ENCODE data around the gene EBF3. TPM values are rescaled to one million over a fixed set of nuclear protein-coding genes. Genes with fewer than 3 reads are reported as not detected.

Gene EBF3
- total RNA-seq, 4 donors from 2014 or later, result 0.77 to 10.7 (median 6.0) TPM

DNA sequence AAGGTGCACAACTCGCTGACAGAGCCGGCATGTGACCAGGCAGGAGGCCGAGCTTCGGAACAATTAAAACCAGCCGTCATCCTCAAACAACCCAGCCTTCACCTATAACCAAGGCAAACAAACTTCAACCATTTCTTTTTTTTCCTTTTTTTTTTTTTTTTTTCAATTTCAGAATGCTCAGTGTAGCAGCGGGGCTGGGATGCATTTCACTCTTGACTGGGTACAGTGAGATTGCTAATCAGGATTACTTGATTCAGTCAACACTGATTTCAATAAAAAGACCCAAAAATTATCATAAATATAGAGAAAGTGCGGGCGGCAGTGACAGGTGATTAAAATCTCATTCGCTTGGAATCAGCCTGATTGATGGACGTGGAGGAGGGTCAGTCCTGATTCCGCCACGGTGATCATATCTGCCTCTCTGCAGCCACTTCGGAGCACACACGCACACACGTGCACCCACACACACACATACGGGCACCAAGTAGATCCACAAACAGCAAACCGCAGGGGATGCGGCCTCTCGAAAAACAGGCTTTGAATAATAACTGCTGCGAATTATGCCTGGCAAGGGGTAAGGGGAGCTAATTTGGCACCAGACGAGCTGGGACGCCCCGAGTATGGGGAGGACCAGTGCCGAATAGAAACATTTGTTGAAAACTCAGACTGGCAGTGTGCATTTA, 31.2 kb downstream of the EBF3 start:
- Histone ChIP-seq H3K9me3 (no peaks in the 10 kb centered on the region), H3K4me1 (no peaks in the 10 kb centered on the region), H3K4me3 (no peak overlapping the region), H3K27ac (no peak overlapping the region), H3K27me3 (no peaks in the 10 kb centered on the region), H3K36me3 (no peaks in the 10 kb centered on the region)
- no peak for TF ChIP-seq POLR2A (IDR thresholded peaks at IDR 0.05)
- TF ChIP-seq, protein P1, sequence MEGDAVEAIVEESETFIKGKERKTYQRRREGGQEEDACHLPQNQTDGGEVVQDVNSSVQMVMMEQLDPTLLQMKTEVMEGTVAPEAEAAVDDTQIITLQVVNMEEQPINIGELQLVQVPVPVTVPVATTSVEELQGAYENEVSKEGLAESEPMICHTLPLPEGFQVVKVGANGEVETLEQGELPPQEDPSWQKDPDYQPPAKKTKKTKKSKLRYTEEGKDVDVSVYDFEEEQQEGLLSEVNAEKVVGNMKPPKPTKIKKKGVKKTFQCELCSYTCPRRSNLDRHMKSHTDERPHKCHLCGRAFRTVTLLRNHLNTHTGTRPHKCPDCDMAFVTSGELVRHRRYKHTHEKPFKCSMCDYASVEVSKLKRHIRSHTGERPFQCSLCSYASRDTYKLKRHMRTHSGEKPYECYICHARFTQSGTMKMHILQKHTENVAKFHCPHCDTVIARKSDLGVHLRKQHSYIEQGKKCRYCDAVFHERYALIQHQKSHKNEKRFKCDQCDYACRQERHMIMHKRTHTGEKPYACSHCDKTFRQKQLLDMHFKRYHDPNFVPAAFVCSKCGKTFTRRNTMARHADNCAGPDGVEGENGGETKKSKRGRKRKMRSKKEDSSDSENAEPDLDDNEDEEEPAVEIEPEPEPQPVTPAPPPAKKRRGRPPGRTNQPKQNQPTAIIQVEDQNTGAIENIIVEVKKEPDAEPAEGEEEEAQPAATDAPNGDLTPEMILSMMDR (IDR thresholded peaks at IDR 0.05), result no peak
- no peak for DNase-seq
- intact Hi-C loops (cut with DNase I; ENCODE audit: low total_unique reads), result no loop called here

DNA sequence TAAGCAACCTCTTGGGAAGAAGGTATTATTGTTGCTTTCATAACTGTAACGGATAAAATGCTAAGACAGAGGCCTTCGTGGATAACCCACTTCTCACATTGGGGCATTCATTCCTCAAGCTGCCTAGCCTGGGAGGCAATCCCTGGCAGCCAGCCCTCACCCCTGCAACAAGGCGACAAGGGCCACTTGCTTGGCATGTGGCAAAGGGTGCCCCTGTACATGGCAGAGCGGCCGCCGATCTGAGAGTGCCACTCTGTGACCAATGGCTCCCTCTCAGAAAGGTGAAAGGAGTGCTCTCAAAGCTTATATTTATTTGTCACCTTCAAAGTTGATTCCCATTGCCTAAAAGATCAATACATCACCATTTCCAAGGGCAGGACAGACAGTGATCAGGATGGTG, 31.9 kb downstream of the EBF3 start:
- intact Hi-C loops (cut with DNase I; ENCODE audit: low total_unique reads), result no loop called here
- TF ChIP-seq POLR2A (IDR thresholded peaks at IDR 0.05), result no peak
- TF ChIP-seq, protein P1 (IDR thresholded peaks at IDR 0.05), result no peak
- Histone ChIP-seq H3K4me3 (no peak overlapping the region), H3K27me3 (no peaks in the 10 kb centered on the region), H3K36me3 (no peaks in the 10 kb centered on the region), H3K9me3 (no peaks in the 10 kb centered on the region), H3K27ac (no peak overlapping the region), H3K4me1 (no peaks in the 10 kb centered on the region)
- DNase-seq, result no peak

DNA sequence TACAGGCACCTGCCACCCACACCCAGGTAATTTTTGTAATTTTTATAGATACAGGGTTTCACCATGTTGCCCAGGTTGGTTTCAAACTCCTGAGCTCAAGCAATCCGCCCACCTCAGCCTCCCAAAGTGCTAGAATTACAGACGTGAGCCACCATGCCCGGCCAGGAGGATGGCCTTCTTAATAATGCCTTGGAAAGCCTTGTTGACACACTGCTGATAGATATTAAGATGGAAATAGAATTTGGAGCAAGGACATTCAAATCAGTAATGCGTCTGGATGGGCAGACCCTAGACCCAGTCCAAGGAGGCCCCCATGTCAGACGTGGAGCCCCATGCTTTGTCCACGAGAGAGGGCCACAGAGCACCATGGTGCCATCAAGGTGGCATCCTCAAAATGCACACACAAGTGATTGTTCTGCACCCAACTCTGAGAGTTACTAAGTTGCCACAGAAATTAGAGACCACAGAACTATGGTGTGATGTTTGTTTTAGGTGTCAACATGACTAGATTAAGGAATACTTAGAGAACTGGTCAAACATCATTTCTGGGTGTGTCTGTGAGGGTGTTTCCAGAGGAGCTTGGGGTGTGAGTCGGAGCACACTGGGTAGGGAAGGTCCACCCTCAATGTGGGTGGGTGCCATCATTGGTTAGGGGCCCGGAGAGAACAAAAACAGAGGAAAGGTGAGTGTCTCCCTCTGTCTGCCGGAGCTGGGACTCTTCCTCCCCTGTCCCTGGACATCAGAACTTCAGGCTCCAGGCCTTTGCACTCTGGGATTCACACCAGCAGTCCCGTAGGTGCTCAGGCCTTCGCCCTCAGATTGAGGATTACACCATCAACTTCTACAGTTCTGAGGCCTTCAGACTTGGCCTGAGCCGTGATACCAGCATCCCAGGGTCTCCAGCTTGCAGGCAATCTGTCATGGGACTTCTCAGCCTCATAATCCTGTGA, 34.5 kb downstream of the EBF3 start:
- Histone ChIP-seq H3K36me3 (no peaks in the 10 kb centered on the region), H3K4me3 (no peak overlapping the region), H3K4me1 (no peaks in the 10 kb centered on the region), H3K9me3 (no peaks in the 10 kb centered on the region), H3K27me3 (no peaks in the 10 kb centered on the region), H3K27ac (no peak overlapping the region)
- TF ChIP-seq POLR2A (IDR thresholded peaks at IDR 0.05), result no peak
- TF ChIP-seq, protein P1 (IDR thresholded peaks at IDR 0.05), result no peak
- no peak for DNase-seq
- intact Hi-C loops (cut with DNase I; ENCODE audit: low total_unique reads), result no loop called here

DNA sequence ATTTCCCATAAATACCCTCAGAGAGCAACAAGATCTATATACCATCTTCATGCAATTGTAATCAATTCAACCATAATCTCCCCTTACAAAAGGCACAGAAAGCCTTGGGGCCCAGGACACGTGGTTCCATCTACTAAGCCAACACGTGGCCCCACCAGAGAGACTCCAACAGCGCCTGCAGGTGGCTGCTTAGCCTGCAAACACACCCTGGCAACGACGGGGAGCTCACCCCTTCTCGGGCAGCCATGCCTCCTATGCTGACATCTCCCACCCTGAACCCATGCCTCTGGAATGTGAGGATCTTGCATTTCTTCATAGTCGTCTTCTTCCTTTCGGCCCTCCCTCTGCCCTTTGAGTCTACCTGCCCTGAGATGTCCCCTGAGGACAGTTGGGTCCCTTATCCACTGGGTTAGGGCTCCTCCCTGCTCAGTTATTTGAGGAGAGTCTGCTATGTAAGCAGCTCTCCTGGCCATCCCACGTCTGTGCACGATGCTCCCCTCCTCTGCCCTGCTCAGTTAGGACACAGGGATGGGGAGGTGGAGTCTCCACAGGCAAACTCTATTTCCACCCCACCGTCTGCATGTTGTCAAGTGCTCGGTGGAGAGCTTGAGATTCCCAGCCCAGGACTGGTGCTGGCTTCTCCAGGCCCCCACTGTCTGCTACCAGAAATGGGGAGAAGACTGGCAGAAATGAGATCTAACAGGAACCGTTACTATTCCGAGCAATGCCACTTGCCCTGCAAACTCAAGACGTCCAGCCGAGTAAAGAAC, 36.5 kb downstream of the EBF3 start:
- TF ChIP-seq, protein P1 (IDR thresholded peaks at IDR 0.05), result no peak
- TF ChIP-seq POLR2A (IDR thresholded peaks at IDR 0.05), result no peak
- H3K9me3 ChIP-seq, result no peaks in the 10 kb centered on the region
- intact Hi-C loops (cut with DNase I; ENCODE audit: low total_unique reads), result no loop called here
- H3K36me3 ChIP-seq, result no peaks in the 10 kb centered on the region
- H3K4me3 ChIP-seq, result no peak overlapping the region
- no peaks in the 10 kb centered on the region for H3K27me3 ChIP-seq
- no peaks in the 10 kb centered on the region for H3K4me1 ChIP-seq
- no peak for DNase-seq
- no peak overlapping the region for H3K27ac ChIP-seq
